Measurements from ENCODE around the gene WHRN. TPM values are rescaled to one million over a fixed set of nuclear protein-coding genes. Genes with fewer than 3 reads are reported as not detected.
A peak's percentile ranks its signal among the peaks of the same experiment; 100 is the strongest.

Gene WHRN
- total RNA-seq, 1 donor from 2014 or later, result 1.1 TPM

GRCh38 chr9:114465906-114466900 is 39.1 kb downstream of the WHRN start:
- Histone ChIP-seq H4K20me1 (ENCODE audit: low read depth) (no peaks in the 10 kb centered on the region), H3K4me3 (no peak overlapping the region), H3K27me3 (no peaks in the 10 kb centered on the region), H3F3A (ENCODE audit: low read depth) (no peaks in the 10 kb centered on the region), H3K4me2 (no peak overlapping the region), H3K9me3 (ENCODE audit: low read depth) (no peaks in the 10 kb centered on the region), H3K27ac (no peak overlapping the region), H3K79me2 (ENCODE audit: low read depth) (no peaks in the 10 kb centered on the region), H2AFZ (replicated peaks) (no peak overlapping the region), H3K4me1 (peaks cover 2% of the 10 kb centered on the region), H3K9ac (no peak overlapping the region), H3K36me3 (no peaks in the 10 kb centered on the region)
- Mint-ChIP-seq H3K27ac (no peak overlapping the region), H3K27me3 (ENCODE audit: insufficient read depth, low read depth) (peaks cover 3% of the 10 kb centered on the region), H3K4me3 (no peak overlapping the region), H3K4me1 (peaks cover 5% of the 10 kb centered on the region), H3K36me3 (peaks cover 8% of the 10 kb centered on the region), H3K9me3 (no peaks in the 10 kb centered on the region)
- no peak for TF ChIP-seq EZH2 (IDR thresholded peaks at IDR 0.05)
- TF ChIP-seq EZH2phosphoT487 (IDR thresholded peaks at IDR 0.05), result no peak
- TF ChIP-seq, protein P1, sequence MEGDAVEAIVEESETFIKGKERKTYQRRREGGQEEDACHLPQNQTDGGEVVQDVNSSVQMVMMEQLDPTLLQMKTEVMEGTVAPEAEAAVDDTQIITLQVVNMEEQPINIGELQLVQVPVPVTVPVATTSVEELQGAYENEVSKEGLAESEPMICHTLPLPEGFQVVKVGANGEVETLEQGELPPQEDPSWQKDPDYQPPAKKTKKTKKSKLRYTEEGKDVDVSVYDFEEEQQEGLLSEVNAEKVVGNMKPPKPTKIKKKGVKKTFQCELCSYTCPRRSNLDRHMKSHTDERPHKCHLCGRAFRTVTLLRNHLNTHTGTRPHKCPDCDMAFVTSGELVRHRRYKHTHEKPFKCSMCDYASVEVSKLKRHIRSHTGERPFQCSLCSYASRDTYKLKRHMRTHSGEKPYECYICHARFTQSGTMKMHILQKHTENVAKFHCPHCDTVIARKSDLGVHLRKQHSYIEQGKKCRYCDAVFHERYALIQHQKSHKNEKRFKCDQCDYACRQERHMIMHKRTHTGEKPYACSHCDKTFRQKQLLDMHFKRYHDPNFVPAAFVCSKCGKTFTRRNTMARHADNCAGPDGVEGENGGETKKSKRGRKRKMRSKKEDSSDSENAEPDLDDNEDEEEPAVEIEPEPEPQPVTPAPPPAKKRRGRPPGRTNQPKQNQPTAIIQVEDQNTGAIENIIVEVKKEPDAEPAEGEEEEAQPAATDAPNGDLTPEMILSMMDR (IDR thresholded peaks at IDR 0.05), result no peak
- no peak for DNase-seq (ENCODE audit: low spot score)

- Histone ChIP-seq H3F3A (ENCODE audit: low read depth) (no peaks in the 10 kb centered on the region), H2AFZ (replicated peaks) (no peak overlapping the region), H3K9ac (no peak overlapping the region), H3K27ac (no peak overlapping the region), H4K20me1 (ENCODE audit: low read depth) (no peaks in the 10 kb centered on the region), H3K4me1 (peaks cover 10% of the 10 kb centered on the region), H3K79me2 (ENCODE audit: low read depth) (no peaks in the 10 kb centered on the region), H3K36me3 (no peaks in the 10 kb centered on the region), H3K4me3 (no peak overlapping the region), H3K9me3 (ENCODE audit: low read depth) (no peaks in the 10 kb centered on the region), H3K27me3 (no peaks in the 10 kb centered on the region), H3K4me2 (no peak overlapping the region)
- no peak for DNase-seq (ENCODE audit: low spot score)
- Mint-ChIP-seq H3K27ac (peak overlapping the region; percentile 29), H3K9me3 (no peaks in the 10 kb centered on the region), H3K4me1 (peaks cover 12% of the 10 kb centered on the region), H3K36me3 (peaks cover 8% of the 10 kb centered on the region), H3K4me3 (no peak overlapping the region), H3K27me3 (ENCODE audit: insufficient read depth, low read depth) (peaks cover 3% of the 10 kb centered on the region)
- TF ChIP-seq, protein P1 (IDR thresholded peaks at IDR 0.05), result no peak
- no peak for TF ChIP-seq EZH2phosphoT487 (IDR thresholded peaks at IDR 0.05)
- no peak for TF ChIP-seq EZH2 (IDR thresholded peaks at IDR 0.05)
Observed at GRCh38 chr9:114465417-114465816, 39.9 kb downstream of the WHRN start.

DNA sequence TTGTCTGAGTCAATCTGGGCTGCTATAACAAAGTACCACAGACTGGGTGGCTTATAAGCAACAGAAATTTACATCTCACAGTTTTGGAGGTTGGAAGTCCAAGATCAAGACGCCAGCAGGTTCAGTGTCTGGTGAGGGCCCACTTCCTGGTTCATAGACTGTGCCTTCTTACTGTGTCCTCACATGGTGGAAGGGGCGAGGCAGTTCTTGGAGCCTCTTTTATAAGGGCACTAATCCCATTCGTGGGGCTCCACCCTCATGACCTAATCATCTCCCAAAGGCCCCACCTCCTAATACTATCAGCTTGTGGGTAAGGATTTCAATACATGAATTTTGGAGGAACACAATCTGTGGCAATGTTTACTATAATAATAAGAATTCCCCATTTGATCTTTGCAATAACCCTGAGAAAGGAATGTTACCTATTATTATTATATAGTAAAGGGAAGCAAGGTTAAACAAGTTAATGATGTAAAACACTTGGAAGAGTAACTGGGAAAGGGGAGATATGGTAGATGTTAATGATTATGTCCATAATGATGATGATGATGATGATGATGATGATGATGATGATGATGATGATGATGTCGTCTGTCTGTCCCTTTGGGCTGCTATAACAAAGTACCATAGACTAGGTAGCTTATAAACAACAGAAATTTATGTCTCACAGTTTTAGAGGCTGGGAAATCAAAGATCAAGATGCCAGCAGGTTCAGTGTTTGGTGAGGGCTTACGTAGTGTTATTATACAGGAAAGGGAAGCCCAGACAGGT is 40.8 kb downstream of the WHRN start:
- H3K4me1 Mint-ChIP-seq, result peaks cover 18% of the 10 kb centered on the region
- no peak for DNase-seq (ENCODE audit: low spot score)
- Histone ChIP-seq H3K4me3 (no peak overlapping the region), H3K27me3 (no peaks in the 10 kb centered on the region), H3K9ac (no peak overlapping the region), H4K20me1 (ENCODE audit: low read depth) (no peaks in the 10 kb centered on the region), H2AFZ (replicated peaks) (no peak overlapping the region), H3K4me2 (no peak overlapping the region), H3F3A (ENCODE audit: low read depth) (no peaks in the 10 kb centered on the region), H3K79me2 (ENCODE audit: low read depth) (no peaks in the 10 kb centered on the region), H3K36me3 (no peaks in the 10 kb centered on the region), H3K27ac (no peak overlapping the region), H3K9me3 (ENCODE audit: low read depth) (no peaks in the 10 kb centered on the region), H3K4me1 (peaks cover 16% of the 10 kb centered on the region)
- peaks cover 3% of the 10 kb centered on the region for H3K27me3 Mint-ChIP-seq (ENCODE audit: insufficient read depth, low read depth)
- H3K27ac Mint-ChIP-seq, result no peak overlapping the region
- TF ChIP-seq EZH2 (IDR thresholded peaks at IDR 0.05) (no peak), EZH2phosphoT487 (IDR thresholded peaks at IDR 0.05) (no peak)
- TF ChIP-seq, protein P1 (IDR thresholded peaks at IDR 0.05), result no peak
- H3K4me3 Mint-ChIP-seq, result no peak overlapping the region
- peaks cover 6% of the 10 kb centered on the region for H3K36me3 Mint-ChIP-seq
- H3K9me3 Mint-ChIP-seq, result no peaks in the 10 kb centered on the region
